Left ventricle myocardium inferior (tissue), 1 donor: ENCODE results near the gene OR51E2. TPM values are rescaled to one million over a fixed set of nuclear protein-coding genes. Genes with fewer than 3 reads are reported as not detected.

Source experiments
- DNase-seq: peaks from one replicate; pipeline ENCODE4 v3.0.0-alpha.2; 2020
- H3K27ac ChIP-seq: fragments of 200-600 bp; replicated peaks from 2 replicates; pipeline ENCODE4 v1.8.0; 2021
- H3K27me3 ChIP-seq: fragments of 200-600 bp; 2 replicates; pipeline ENCODE4 v1.8.0; 2021; ENCODE audit warnings: low read depth
- H3K36me3 ChIP-seq: fragments of 200-600 bp; 2 replicates; pipeline ENCODE4 v1.8.0; 2021
- H3K4me1 ChIP-seq: fragments of 200-600 bp; 2 replicates; pipeline ENCODE4 v1.8.0; 2021
- H3K4me3 ChIP-seq: fragments of 200-600 bp; 2 replicates; pipeline ENCODE4 v1.8.0; 2021; ENCODE audit warnings: mild to moderate bottlenecking, moderate library complexity
- H3K9me3 ChIP-seq: fragments of 200-600 bp; replicated peaks from 2 replicates; pipeline ENCODE4 v1.8.0; 2021
- intact Hi-C: fragments of 100-400 bp; cut with micrococcal nuclease; formaldehyde crosslinking; loops from one replicate; pipeline ENCODE4 v1.11.0; 2022
- total RNA-seq: library from RNA; stranded (reverse); fragmentation: NEBNext Ultra II Directional; extraction: Animal tissue kit (Norgen Biotek cat#: 25700); gene quantifications from one replicate; pipeline ENCODE4 v1.2.1, GENCODE V29; 2021
- TF ChIP-seq, protein P1 (sequence below): fragments of 200-600 bp; IDR thresholded peaks from 2 replicates; pipeline ENCODE4 v1.8.0; 2021; ENCODE audit warnings: antibody characterized with exemption, mild to moderate bottlenecking, borderline replicate concordance
- donor health status: DM: no; HTN: yes; CAD: no; lungs with severe emphysema.

OR51E2 gene
- total RNA-seq, 1 donor from 2014 or later: not detected

DNA sequence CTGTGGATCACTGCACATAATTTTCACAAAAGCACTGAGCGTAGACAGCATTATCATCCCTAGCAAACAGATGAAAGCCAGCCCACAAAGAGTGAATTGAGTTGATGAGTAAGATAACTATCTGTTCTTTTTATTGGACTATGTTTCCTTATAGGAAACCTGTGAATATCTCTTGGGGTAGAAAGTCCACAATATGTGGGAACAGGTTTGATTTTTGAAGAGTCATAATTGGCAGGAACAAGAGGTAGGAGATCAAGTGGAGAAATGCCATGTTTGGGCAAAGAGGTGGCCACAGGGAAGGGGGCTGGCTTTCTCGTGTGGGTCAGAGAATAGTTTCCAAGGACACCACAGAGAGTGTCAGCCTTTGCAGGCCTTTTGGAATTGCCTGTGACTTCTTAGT, 23.9 kb downstream of the OR51E2 start:
- H3K27ac ChIP-seq: no peak overlapping the region
- intact Hi-C loops: no loop called here
- TF ChIP-seq, protein P1, sequence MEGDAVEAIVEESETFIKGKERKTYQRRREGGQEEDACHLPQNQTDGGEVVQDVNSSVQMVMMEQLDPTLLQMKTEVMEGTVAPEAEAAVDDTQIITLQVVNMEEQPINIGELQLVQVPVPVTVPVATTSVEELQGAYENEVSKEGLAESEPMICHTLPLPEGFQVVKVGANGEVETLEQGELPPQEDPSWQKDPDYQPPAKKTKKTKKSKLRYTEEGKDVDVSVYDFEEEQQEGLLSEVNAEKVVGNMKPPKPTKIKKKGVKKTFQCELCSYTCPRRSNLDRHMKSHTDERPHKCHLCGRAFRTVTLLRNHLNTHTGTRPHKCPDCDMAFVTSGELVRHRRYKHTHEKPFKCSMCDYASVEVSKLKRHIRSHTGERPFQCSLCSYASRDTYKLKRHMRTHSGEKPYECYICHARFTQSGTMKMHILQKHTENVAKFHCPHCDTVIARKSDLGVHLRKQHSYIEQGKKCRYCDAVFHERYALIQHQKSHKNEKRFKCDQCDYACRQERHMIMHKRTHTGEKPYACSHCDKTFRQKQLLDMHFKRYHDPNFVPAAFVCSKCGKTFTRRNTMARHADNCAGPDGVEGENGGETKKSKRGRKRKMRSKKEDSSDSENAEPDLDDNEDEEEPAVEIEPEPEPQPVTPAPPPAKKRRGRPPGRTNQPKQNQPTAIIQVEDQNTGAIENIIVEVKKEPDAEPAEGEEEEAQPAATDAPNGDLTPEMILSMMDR: no peak
- no peak overlapping the region for H3K4me3 ChIP-seq
- DNase-seq: no peak
- peaks cover 8% of the 10 kb centered on the region for H3K4me1 ChIP-seq
- no peaks in the 10 kb centered on the region for H3K27me3 ChIP-seq
- no peaks in the 10 kb centered on the region for H3K36me3 ChIP-seq
- H3K9me3 ChIP-seq: no peaks in the 10 kb centered on the region

DNA sequence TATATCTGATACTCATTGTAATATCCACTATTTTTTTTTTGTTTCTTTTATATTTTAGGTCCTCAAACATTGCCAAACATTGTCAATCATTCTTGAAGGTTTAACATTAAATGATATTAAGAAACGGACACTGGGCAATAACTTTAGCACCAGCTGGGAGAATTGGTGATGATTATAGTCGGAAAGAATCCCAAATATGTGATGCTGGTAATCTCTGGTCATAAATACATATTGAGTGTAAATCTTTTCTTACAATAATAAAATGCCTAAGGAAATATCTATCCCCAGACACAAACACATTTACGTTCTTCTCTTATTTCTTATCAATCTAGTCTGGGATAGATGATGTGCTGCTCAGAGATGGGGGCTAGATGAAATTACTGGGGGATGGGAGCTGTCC, 25.2 kb downstream of the OR51E2 start:
- DNase-seq: no peak
- H3K27ac ChIP-seq: no peak overlapping the region
- peaks cover 8% of the 10 kb centered on the region for H3K4me1 ChIP-seq
- no peak overlapping the region for H3K4me3 ChIP-seq
- H3K27me3 ChIP-seq: no peaks in the 10 kb centered on the region
- TF ChIP-seq, protein P1: no peak
- H3K36me3 ChIP-seq: no peaks in the 10 kb centered on the region
- intact Hi-C loops: no loop called here
- no peaks in the 10 kb centered on the region for H3K9me3 ChIP-seq

DNA sequence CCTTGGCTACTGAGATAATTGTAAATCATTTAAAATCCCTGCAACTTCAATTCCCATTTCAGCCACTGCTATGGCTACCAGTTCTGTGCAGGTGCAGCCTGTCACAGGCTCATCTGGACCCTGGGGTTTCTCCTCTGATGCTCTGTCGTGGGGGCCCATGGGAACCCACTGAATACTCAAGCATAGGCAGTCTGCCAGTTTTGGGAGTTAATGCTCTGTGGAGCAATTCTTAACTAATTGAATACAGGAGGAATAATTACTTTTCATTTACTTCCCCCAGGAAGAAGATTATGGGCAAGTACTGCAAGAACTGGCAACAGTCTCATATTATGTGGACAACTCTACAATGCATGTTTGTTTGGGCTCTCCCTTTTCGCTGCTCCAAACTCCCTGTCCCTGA, 25.9 kb downstream of the OR51E2 start:
- H3K4me1 ChIP-seq: peaks cover 8% of the 10 kb centered on the region
- intact Hi-C loops: no loop called here
- DNase-seq: no peak

DNA sequence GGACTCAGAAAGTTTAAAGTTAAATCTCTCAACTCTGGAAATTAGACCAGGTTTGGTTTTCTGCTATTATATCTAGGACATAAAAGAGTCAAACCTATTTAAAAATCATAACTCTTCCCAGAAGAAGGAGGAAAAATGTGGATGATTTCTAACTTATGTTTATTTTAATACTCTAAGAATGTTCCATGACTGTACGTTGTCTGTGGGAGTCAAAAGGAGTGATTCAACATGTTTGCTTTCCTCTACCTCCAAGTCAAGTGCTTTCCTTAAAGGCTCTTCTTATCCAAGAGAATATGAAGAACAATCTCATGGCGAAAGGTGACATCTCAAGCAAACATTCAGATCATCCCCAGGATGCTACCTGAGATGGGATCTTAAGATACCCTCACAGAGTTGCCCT, 32.2 kb downstream of the OR51E2 start:
- Histone ChIP-seq H3K36me3 (no peaks in the 10 kb centered on the region), H3K4me3 (no peak overlapping the region), H3K27ac (no peak overlapping the region), H3K4me1 (no peaks in the 10 kb centered on the region), H3K27me3 (no peaks in the 10 kb centered on the region), H3K9me3 (no peaks in the 10 kb centered on the region)
- TF ChIP-seq, protein P1: no peak
- intact Hi-C loops: no loop called here
- no peak for DNase-seq

More for the DNA sequence above, 25.9 kb downstream of the OR51E2 start:
- H3K27me3 ChIP-seq: no peaks in the 10 kb centered on the region
- H3K36me3 ChIP-seq: no peaks in the 10 kb centered on the region
- H3K9me3 ChIP-seq: no peaks in the 10 kb centered on the region
- TF ChIP-seq, protein P1: no peak
- H3K4me3 ChIP-seq: no peak overlapping the region
- no peak overlapping the region for H3K27ac ChIP-seq

DNA sequence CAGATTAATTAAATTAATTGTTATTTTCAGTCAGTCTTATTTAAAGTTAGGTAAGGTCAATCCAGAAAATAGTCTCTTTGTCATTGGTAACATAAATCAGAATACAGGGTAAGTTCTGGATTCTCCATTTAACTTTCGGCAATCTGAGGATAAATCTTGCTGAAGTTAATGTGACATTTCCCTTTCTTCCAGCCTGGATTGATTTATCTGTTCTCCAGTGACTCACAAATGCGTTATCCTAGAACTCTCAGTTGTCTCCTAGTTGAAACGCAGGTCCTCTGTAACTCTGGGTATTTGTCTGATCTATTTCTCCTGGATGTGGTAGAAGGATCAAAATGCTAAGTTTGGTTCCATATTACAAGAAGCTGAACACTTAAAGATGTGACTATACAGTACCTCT, 32.9 kb downstream of the OR51E2 start:
- Histone ChIP-seq H3K9me3 (no peaks in the 10 kb centered on the region), H3K27ac (no peak overlapping the region), H3K4me1 (no peaks in the 10 kb centered on the region), H3K27me3 (no peaks in the 10 kb centered on the region), H3K4me3 (no peak overlapping the region), H3K36me3 (no peaks in the 10 kb centered on the region)
- TF ChIP-seq, protein P1: no peak
- DNase-seq: no peak
- intact Hi-C loops: no loop called here

DNA sequence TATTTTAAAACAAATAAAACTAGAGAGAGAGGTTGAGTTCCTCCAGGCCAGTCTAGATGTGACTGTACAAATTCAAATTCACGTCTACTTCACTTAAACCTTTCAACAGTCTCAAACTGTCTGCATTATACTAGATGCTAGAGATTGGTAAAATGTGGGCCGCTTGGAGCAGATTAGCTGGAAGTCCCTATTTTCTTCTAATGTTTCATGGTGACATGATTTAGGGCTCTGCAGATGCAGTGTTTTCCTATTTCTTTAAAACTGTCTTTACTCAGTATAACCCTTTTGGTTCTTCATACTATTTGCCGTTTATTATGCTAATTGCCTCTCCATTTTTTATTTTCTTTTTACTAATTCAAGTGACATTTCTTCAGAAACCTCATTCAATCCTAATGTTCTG, 33.5 kb downstream of the OR51E2 start:
- H3K27ac ChIP-seq: no peak overlapping the region
- DNase-seq: no peak
- intact Hi-C loops: no loop called here
- TF ChIP-seq, protein P1: no peak
- H3K36me3 ChIP-seq: no peaks in the 10 kb centered on the region
- H3K27me3 ChIP-seq: no peaks in the 10 kb centered on the region
- no peaks in the 10 kb centered on the region for H3K4me1 ChIP-seq
- H3K4me3 ChIP-seq: no peak overlapping the region
- no peaks in the 10 kb centered on the region for H3K9me3 ChIP-seq
